ENCODE data around the gene GNPAT.

GNPAT gene

GRCh38 chr1:231242516-231243198, 1.6 kb downstream of the GNPAT start:
- no peak for DNase-seq (ENCODE audit: low read depth)

GRCh38 chr1:231248778-231249177, 7.8 kb downstream of the GNPAT start:
- DNase-seq (ENCODE audit: low read depth) = no peak

GRCh38 chr1:231252336-231252735, 11.3 kb downstream of the GNPAT start:
- no peak for DNase-seq (ENCODE audit: low read depth)

- no peak for DNase-seq (ENCODE audit: low read depth)
Observed at GRCh38 chr1:231260351-231260750, 19.3 kb downstream of the GNPAT start.

GRCh38 chr1:231264642-231265041, 23.6 kb downstream of the GNPAT start:
- DNase-seq (ENCODE audit: low read depth) = no peak

- no peak for DNase-seq (ENCODE audit: low read depth)
Observed at GRCh38 chr1:231265379-231265778, 24.4 kb downstream of the GNPAT start.

- no peak for DNase-seq (ENCODE audit: low read depth)
Observed at GRCh38 chr1:231266811-231267322, 25.9 kb downstream of the GNPAT start.

GRCh38 chr1:231272173-231272572, 31.2 kb downstream of the GNPAT start:
- no peak for DNase-seq (ENCODE audit: low read depth)

GRCh38 chr1:231272880-231273279, 31.9 kb downstream of the GNPAT start:
- DNase-seq (ENCODE audit: low read depth) = no peak

- no peak for DNase-seq (ENCODE audit: low read depth)
Observed at GRCh38 chr1:231274119-231274825, 33.3 kb downstream of the GNPAT start.

- DNase-seq (ENCODE audit: low read depth) = no peak
Observed at GRCh38 chr1:231278100-231278790, 37.2 kb downstream of the GNPAT start.

- DNase-seq (ENCODE audit: low read depth) = no peak
Observed at GRCh38 chr1:231279081-231279480, 38.1 kb downstream of the GNPAT start.

GRCh38 chr1:231279683-231280082, 38.7 kb downstream of the GNPAT start:
- DNase-seq (ENCODE audit: low read depth) = no peak

GRCh38 chr1:231284441-231284840, 43.4 kb downstream of the GNPAT start:
- no peak for DNase-seq (ENCODE audit: low read depth)

GRCh38 chr1:231286603-231287002, 45.6 kb downstream of the GNPAT start:
- DNase-seq (ENCODE audit: low read depth) = no peak

- DNase-seq (ENCODE audit: low read depth) = no peak
Observed at GRCh38 chr1:231295938-231296337, 54.9 kb downstream of the GNPAT start.

- DNase-seq (ENCODE audit: low read depth) = no peak
Observed at GRCh38 chr1:231301990-231302389, 61.0 kb downstream of the GNPAT start.

GRCh38 chr1:231310391-231310934, 69.5 kb downstream of the GNPAT start:
- DNase-seq (ENCODE audit: low read depth) = no peak

- DNase-seq (ENCODE audit: low read depth) = no peak
Observed at GRCh38 chr1:231311720-231312431, 70.9 kb downstream of the GNPAT start.

GRCh38 chr1:231312432-231312788, 71.4 kb downstream of the GNPAT start:
- no peak for DNase-seq (ENCODE audit: low read depth)

GRCh38 chr1:231313661-231314060, 72.6 kb downstream of the GNPAT start:
- DNase-seq (ENCODE audit: low read depth) = no peak

GRCh38 chr1:231315887-231316286, 74.9 kb downstream of the GNPAT start:
- peak; percentile 9 for DNase-seq (ENCODE audit: low read depth)

Measured in stimulated activated CD8-positive, alpha-beta memory T cell treated with anti-CD3 and anti-CD28 coated beads, Interleukin-15, amount 100 ng/mL, for 1 hour (primary cell).